ENCODE measurements around the gene INPP4B.

The INPP4B gene

DNA sequence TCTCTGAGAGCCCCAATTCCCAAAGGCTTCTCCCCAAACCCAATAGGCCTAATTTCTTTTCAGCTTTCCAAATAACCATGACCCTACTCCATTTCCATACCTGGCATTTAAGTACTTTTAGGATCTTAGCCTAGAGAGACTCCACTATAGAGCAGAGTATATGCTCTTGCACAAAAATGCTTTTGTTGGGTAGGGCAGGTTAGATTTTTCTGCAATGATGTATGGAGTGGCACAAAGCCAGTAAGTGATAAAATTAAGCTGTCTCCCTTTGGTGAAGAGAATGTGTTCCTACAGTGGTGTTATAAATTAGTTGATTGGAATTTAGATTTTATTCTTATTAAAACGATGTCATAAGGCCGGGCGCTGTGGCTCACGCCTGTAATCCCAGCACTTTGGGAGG, 124.9 kb downstream of the INPP4B start:
- Mint-ChIP-seq H3K9me3 (no peaks in the 10 kb centered on the region), H3K4me1 (no peaks in the 10 kb centered on the region), H3K27me3 (no peaks in the 10 kb centered on the region), H3K4me3 (no peak overlapping the region), H3K27ac (no peak overlapping the region), H3K36me3 (no peaks in the 10 kb centered on the region)
- ATAC-seq = no peak

DNA sequence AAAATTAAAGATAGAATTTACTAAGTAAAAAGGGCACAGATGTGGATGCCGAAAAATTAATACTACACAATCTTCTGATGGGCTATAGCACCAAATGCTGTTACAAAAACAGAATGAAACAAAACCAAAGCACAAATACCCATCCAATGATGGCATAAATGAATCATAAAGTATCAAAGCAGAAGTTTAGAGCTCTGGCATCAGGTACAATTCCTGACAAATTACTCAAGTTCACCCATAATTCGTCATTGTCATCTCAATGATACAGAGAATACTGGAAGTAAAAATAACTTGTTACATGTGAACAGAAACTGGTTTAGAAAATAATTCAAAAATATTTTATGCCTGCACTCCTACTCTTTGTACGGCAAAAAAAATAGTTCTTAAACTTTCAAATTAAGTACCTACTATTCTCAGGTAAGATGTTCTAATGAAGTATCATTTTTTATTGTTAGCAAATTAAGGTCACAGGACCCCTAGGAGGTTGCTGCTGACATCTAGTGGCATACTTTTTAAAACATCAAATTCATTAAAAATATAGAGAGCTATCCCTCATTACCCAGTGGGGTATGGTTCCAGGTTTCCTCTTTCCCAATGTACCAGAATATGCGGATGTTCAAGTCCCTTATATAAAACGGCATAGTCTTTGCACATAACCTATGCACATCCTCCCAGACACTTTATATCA, 126.1 kb downstream of the INPP4B start:
- no peaks in the 10 kb centered on the region for H3K36me3 Mint-ChIP-seq
- no peaks in the 10 kb centered on the region for H3K9me3 Mint-ChIP-seq
- ATAC-seq = no peak
- H3K4me3 Mint-ChIP-seq = no peak overlapping the region
- H3K4me1 Mint-ChIP-seq = no peaks in the 10 kb centered on the region
- H3K27ac Mint-ChIP-seq = no peak overlapping the region
- no peaks in the 10 kb centered on the region for H3K27me3 Mint-ChIP-seq

DNA sequence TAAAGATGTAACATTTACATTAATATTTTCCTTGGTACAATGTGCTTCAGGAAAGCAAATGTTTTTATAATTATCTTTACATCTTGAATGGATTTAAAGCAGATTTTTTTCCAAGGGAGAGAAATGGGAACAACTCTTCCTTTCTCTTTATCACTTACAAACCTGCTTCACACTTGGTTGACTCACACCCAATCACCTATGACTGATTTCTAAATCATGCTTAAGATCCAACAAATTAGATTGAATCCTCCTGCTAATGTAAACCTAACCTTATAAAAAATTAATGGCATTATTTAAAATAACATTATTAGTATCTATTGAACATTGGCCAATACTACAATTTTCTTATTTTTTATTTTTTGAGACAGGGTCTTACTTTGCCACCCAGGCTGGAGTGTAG, 127.1 kb downstream of the INPP4B start:
- Mint-ChIP-seq H3K9me3 (no peaks in the 10 kb centered on the region), H3K4me3 (no peak overlapping the region), H3K36me3 (no peaks in the 10 kb centered on the region), H3K4me1 (no peaks in the 10 kb centered on the region), H3K27ac (no peak overlapping the region), H3K27me3 (no peaks in the 10 kb centered on the region)
- ATAC-seq = no peak

DNA sequence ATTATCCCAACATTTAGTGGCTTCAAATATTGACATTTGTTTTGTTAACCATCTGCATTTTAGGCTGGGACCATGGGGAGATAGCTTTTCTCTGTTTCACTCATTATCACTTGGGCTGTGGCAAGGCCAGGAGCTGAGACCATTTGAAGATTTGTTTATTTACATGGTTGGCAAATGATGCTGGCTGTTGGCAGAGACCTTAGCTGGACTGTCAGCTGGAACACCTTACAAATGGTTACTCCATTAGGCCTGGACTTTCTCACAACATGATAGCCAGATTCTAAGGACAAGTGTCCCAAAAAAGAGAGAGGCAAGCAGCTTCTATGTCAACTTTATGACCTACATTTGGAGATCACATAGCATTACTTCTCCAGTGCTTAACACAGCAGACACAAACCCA, 130.4 kb downstream of the INPP4B start:
- ATAC-seq = no peak
- Mint-ChIP-seq H3K4me1 (no peaks in the 10 kb centered on the region), H3K27ac (no peak overlapping the region), H3K27me3 (no peaks in the 10 kb centered on the region), H3K36me3 (no peaks in the 10 kb centered on the region), H3K4me3 (no peak overlapping the region), H3K9me3 (no peaks in the 10 kb centered on the region)

DNA sequence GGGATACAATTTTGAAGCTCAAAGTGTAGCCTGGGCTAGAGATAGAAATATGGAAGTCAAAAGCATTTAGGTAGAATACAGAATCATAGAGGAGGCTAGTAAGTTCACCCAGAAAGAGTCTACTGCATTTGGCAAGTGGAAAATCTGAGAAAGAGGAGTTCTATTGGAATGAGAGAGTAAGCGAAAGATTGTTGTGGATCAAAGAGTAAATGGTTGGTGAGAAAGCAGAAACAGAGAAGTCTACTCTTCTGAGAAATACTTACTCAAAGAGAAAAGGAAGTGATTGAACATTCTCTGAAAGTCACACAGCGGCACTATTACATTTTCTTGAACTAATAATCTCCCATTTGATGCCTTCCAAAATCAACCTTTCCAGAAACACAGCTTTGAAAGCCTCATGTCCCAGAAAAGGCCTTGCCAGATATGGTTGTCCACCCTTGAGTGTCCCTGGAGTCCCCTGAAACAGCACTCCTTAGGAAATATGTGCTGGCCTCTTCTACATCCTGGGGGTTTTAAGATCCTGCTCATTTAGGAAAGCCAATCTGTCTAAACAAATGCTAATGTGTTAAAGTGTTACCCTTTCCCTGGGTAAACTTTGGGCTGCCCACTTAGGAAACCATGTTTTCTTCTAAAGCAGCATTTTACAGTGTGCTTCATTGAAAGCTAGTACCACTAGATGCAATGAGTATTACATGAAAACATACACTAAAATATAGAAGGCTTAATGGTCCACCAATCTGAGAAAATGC, 132.6 kb downstream of the INPP4B start:
- H3K36me3 Mint-ChIP-seq = no peaks in the 10 kb centered on the region
- H3K4me1 Mint-ChIP-seq = no peaks in the 10 kb centered on the region
- H3K27me3 Mint-ChIP-seq = no peaks in the 10 kb centered on the region
- H3K9me3 Mint-ChIP-seq = peaks cover 3% of the 10 kb centered on the region
- H3K4me3 Mint-ChIP-seq = no peak overlapping the region
- H3K27ac Mint-ChIP-seq = no peak overlapping the region
- no peak for ATAC-seq

DNA sequence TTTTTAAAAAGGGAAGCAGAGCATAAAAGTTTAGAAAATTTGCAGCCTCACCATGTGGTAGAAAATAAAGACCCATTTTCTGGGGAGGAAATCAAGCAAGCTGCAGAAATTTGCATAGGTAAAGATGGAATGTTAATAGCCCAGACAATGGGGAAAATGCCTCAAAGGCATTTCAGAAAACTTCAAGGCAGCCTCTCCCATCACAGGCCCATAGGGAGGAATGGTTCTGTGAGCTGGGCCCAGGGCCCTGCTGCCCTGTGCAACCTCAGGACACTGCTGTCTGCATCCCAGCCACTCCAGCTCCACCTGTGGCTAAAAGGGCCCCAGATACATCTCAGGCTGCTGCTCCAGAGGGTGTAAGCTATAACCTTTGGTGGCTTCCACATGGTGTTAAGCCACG, 137.9 kb downstream of the INPP4B start:
- no peak for ATAC-seq
- no peaks in the 10 kb centered on the region for H3K4me1 Mint-ChIP-seq
- no peaks in the 10 kb centered on the region for H3K36me3 Mint-ChIP-seq
- H3K4me3 Mint-ChIP-seq = no peak overlapping the region
- peaks cover 10% of the 10 kb centered on the region for H3K9me3 Mint-ChIP-seq
- no peak overlapping the region for H3K27ac Mint-ChIP-seq
- H3K27me3 Mint-ChIP-seq = no peaks in the 10 kb centered on the region

DNA sequence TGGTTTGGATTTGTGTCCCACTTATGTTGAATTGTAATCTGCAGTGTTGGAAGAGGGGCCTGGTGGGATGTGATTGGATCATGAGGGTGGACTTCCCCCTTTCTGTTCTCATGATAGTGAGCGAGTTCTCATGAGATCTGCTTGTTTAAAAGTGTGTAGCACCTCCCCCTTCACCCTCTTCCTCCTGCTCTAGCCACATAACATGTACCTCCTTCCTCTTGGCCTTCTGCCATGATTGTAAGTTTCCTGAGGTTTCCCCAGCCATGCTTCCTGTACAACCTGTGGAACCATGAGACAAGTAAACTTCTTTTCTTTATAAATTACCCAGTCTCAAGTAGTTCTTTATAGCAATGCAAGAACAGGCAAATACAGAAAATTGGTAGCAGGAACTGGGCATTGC, 138.7 kb downstream of the INPP4B start:
- Mint-ChIP-seq H3K36me3 (no peaks in the 10 kb centered on the region), H3K9me3 (peaks cover 10% of the 10 kb centered on the region), H3K4me1 (no peaks in the 10 kb centered on the region), H3K4me3 (no peak overlapping the region), H3K27ac (no peak overlapping the region), H3K27me3 (no peaks in the 10 kb centered on the region)
- ATAC-seq = no peak

DNA sequence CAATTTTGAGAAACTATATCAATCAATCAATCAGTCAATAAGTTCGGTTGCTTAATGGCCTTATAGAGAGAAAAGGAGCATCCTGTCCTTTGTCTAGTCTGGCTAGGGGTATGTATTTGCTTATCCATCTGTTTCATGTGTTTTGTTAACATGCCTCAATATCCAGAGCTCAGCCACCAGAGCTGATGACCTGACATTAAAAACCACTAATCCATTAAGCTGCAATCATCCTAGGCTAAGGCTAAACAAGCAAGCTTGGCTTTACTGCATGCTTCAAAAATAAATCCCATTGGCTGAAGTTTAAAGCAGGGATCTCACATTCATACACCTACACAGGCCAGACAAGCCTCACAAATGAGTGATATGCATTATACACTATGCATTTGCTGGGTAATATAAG, 139.7 kb downstream of the INPP4B start:
- Mint-ChIP-seq H3K9me3 (peaks cover 10% of the 10 kb centered on the region), H3K27ac (no peak overlapping the region), H3K4me1 (no peaks in the 10 kb centered on the region), H3K36me3 (no peaks in the 10 kb centered on the region), H3K27me3 (no peaks in the 10 kb centered on the region), H3K4me3 (no peak overlapping the region)
- ATAC-seq = no peak

DNA sequence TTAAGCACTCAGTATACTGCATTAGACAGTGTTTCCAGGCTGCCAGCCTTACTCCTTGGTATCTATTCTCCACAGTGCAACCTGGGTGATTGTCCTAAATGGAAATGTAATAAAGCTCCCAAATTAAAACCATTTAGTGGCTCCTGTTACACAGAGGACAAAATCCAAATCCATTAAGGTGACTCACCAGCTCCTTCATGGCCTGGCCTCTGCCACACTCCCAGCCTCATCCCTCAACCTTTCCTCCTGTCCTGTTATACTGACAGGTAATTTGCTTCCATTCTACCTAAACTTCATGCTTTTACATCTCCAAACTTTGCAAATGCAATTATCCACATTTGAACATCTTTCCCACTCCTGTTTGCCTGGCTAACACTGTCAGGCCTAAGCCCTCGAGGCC, 140.3 kb downstream of the INPP4B start:
- Mint-ChIP-seq H3K27ac (no peak overlapping the region), H3K4me1 (no peaks in the 10 kb centered on the region), H3K9me3 (peaks cover 10% of the 10 kb centered on the region), H3K4me3 (no peak overlapping the region), H3K27me3 (no peaks in the 10 kb centered on the region), H3K36me3 (no peaks in the 10 kb centered on the region)
- ATAC-seq = no peak

DNA sequence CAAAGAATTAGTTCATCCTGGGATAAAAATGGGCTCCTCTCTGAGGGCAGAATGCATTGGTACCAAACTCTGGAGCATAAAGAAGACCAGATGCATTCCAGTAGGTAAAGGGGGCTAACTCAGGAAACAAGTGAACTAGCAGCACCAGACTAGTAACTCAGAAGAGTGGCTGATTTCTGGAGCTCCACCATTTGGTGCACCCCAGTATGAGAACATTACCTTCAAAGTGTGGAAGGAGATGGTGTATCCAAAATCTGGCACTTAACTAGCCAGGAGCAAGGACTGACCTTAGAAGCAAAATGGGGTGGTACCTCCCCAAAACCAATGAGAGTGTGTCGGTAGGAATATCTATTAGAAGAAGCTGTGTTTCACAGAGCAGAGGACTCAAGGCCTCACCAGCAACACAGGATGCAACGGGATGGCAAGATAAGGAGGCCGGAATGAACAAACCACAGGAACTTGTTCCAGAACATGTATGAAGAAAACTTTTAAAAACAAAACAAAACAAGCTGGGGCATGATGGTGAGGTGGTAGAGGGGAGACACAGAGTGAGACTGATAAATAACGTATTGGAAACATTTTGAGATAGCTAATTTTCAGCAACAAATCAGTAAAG, 142.3 kb downstream of the INPP4B start:
- Mint-ChIP-seq H3K27me3 (no peaks in the 10 kb centered on the region), H3K4me1 (no peaks in the 10 kb centered on the region), H3K27ac (no peak overlapping the region), H3K4me3 (no peak overlapping the region), H3K36me3 (no peaks in the 10 kb centered on the region), H3K9me3 (peaks cover 7% of the 10 kb centered on the region)
- no peak for ATAC-seq

DNA sequence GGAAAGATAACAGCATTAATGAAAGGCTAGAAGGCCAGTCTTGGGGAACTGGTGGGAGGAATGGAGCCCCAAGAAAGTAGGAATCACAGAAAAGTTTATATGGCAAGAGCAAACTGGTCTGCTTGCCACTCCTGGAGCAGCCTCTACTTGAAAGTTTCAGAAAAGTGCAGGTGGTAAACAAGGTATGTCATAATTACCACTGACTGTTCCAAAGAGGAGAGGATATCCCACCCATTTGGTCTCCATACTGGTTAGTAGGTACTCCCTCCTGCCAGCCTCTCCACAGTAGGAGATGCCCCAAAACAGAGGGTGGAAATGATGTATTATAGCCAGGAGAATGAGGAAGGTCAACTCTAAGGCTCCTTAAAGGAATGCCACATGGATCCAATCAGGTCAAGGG, 145.1 kb downstream of the INPP4B start:
- ATAC-seq = no peak
- Mint-ChIP-seq H3K9me3 (no peaks in the 10 kb centered on the region), H3K4me3 (no peak overlapping the region), H3K36me3 (no peaks in the 10 kb centered on the region), H3K27ac (no peak overlapping the region), H3K27me3 (no peaks in the 10 kb centered on the region), H3K4me1 (no peaks in the 10 kb centered on the region)

DNA sequence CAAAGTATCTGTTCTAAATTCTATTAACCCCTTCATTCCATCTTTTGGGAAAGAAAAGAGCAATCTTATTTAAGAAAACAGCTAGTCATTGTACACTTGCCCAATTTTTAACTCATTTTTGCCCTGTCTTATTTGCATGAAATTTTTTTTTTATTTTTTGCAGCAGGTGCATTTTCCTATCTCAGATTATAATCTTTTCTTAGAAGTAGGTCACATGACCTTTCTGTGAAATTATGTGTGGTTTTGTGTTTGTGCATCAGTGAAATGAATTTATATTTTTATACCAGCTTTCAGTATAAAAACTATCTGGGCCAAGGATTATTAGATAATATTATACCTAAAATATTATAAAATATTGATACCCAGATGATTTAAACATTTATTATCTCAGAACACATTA, 145.6 kb downstream of the INPP4B start:
- ATAC-seq = no peak
- Mint-ChIP-seq H3K9me3 (no peaks in the 10 kb centered on the region), H3K4me1 (no peaks in the 10 kb centered on the region), H3K4me3 (no peak overlapping the region), H3K27ac (no peak overlapping the region), H3K27me3 (no peaks in the 10 kb centered on the region), H3K36me3 (no peaks in the 10 kb centered on the region)

DNA sequence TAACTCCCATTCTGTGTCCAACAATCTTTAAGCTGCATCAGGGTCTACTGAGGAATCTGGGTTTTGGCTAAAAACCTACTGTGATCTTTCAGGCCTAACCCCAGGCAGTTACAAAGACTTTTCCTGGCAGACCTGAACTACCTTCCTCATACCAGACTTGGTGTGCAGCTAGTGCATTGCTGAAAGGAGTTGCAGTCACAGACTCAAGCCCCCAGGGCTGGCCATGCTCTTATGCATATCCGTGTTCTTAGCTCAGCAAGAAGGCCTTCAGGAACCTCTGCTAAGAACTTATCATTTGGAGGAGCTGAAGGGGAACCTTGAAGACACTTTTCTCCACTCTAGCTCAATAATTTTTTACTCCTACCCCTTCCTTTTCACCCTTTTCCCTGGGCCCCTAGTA, 147.5 kb downstream of the INPP4B start:
- Mint-ChIP-seq H3K4me3 (no peak overlapping the region), H3K27me3 (no peaks in the 10 kb centered on the region), H3K9me3 (no peaks in the 10 kb centered on the region), H3K4me1 (no peaks in the 10 kb centered on the region), H3K36me3 (no peaks in the 10 kb centered on the region), H3K27ac (no peak overlapping the region)
- ATAC-seq = no peak

DNA sequence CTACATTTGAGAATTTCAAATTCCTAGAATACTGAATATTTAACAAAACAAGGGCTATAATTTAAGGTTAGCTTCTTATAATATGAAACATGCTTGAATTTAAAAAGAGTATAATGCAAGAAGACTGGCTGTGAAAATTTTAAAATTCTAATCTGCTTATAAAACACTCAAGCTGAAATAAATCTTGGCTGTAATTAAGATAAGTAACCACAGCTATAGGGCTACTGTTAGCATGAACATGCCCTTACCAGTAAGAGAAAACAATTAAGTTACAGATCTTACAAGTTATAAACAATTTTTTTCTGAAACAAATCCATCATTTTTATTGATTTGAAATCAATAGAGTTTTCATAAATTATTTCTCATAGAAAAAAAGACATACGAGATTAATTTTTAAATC, 148.2 kb downstream of the INPP4B start:
- no peaks in the 10 kb centered on the region for H3K27me3 Mint-ChIP-seq
- no peak for ATAC-seq
- H3K9me3 Mint-ChIP-seq = no peaks in the 10 kb centered on the region
- H3K4me1 Mint-ChIP-seq = no peaks in the 10 kb centered on the region
- H3K27ac Mint-ChIP-seq = no peak overlapping the region
- no peak overlapping the region for H3K4me3 Mint-ChIP-seq
- no peaks in the 10 kb centered on the region for H3K36me3 Mint-ChIP-seq

DNA sequence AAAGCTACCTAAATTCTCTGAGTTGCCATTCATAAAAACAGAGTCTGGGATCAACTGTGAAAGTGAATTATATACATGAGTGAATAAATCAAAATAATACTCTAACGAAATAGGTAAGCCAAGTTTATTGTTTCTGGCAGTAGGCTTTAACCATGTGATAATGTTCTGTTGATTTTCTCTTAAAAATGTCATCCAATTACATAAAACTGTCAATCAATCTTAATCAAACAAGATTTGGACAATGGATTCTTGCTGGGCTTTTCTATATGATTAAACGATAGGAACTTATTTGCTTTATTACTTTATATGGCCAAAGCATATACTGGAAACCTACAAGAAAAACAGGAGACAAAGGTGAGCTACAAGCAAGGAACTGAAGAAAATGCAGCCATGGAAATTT, 148.8 kb downstream of the INPP4B start:
- no peaks in the 10 kb centered on the region for H3K4me1 Mint-ChIP-seq
- H3K27ac Mint-ChIP-seq = no peak overlapping the region
- no peaks in the 10 kb centered on the region for H3K9me3 Mint-ChIP-seq
- no peak overlapping the region for H3K4me3 Mint-ChIP-seq
- ATAC-seq = no peak
- H3K27me3 Mint-ChIP-seq = no peaks in the 10 kb centered on the region
- H3K36me3 Mint-ChIP-seq = no peaks in the 10 kb centered on the region

Measured in stimulated activated memory B cell treated with anti-CD40 and anti-IgM and Interleukin-4, amounts not matched to agents 10 μg/mL and 1 μg/mL and 100 μg/mL, for 72 hours (primary cell).